ENCODE results near the gene MMP27.

MMP27 gene

GRCh38 chr11:102695201-102695600 lies 10.4 kb downstream of the MMP27 start:
- no peak for DNase-seq

GRCh38 chr11:102685754-102686153 lies 19.8 kb downstream of the MMP27 start:
- no peak for DNase-seq

- DNase-seq = no peak
These were observed 20.2 kb downstream of the MMP27 start for GRCh38 chr11:102685338-102685737.

GRCh38 chr11:102683277-102683676 lies 22.3 kb downstream of the MMP27 start:
- no peak for DNase-seq

GRCh38 chr11:102680945-102681344 lies 24.6 kb downstream of the MMP27 start:
- no peak for DNase-seq

GRCh38 chr11:102678022-102678421 lies 27.5 kb downstream of the MMP27 start:
- DNase-seq = no peak

GRCh38 chr11:102676084-102676483 lies 29.5 kb downstream of the MMP27 start:
- DNase-seq = no peak

- DNase-seq = no peak
These were observed 35.9 kb downstream of the MMP27 start for GRCh38 chr11:102669664-102670063.

GRCh38 chr11:102666331-102666957 lies 39.1 kb downstream of the MMP27 start:
- DNase-seq = peak; percentile 28

- DNase-seq = peak; percentile 5
These were observed 41.4 kb downstream of the MMP27 start for GRCh38 chr11:102664001-102664752.

- no peak for DNase-seq
These were observed 43.0 kb downstream of the MMP27 start for GRCh38 chr11:102662607-102663006.

GRCh38 chr11:102661040-102661439 lies 44.5 kb downstream of the MMP27 start:
- DNase-seq = no peak

GRCh38 chr11:102656528-102656927 lies 49.0 kb downstream of the MMP27 start:
- no peak for DNase-seq

- no peak for DNase-seq
These were observed 50.0 kb downstream of the MMP27 start for GRCh38 chr11:102655547-102655946.

GRCh38 chr11:102654761-102655160 lies 50.8 kb downstream of the MMP27 start:
- no peak for DNase-seq

- DNase-seq = no peak
These were observed 51.8 kb downstream of the MMP27 start for GRCh38 chr11:102653744-102654291.

- no peak for DNase-seq
These were observed 58.1 kb downstream of the MMP27 start for GRCh38 chr11:102647430-102647829.

- DNase-seq = no peak
These were observed 61.6 kb downstream of the MMP27 start for GRCh38 chr11:102643941-102644340.
